HepG2 (cell line): ENCODE results near the gene IQCK. TPM values are rescaled to one million over a fixed set of nuclear protein-coding genes. Genes with fewer than 3 reads are reported as not detected.

Source experiments
- ATAC-seq: fragments of 200-7000 bp; cut with Tn5 transposase; 3 replicates; pipeline ENCODE4 v1.9.1; 2020; ENCODE audit warnings: mild to moderate bottlenecking, moderate library complexity
- BruUV-seq: library from RNA; stranded (reverse); fragments of 400-500 nt; replicated peaks from 2 replicates; lab custom pipeline; 2021; lab: Mats Ljungman, UMichigan
- CTCF ChIA-PET: fragments of 300-600 bp; formaldehyde crosslinking; extraction: SDS; loops from one replicate; lab custom pipeline; 2021; ENCODE audit warnings: low total read pairs, inconsistent platforms, low intra/inter-chr PET ratio; lab: Yijun Ruan, JAX
- POLR2A ChIA-PET: fragments of 350-600 bp; sonication (Branson Sonifier 250); formaldehyde crosslinking; loops from one replicate; lab custom pipeline; 2020; ENCODE audit warnings: antibody characterized with exemption, inconsistent platforms; lab: Yijun Ruan, JAX
- DNase-seq: peaks from one replicate; pipeline ENCODE4 v3.0.0-alpha.2; 2015; ENCODE audit warnings: low spot score
- FAIRE-seq: peaks from 3 replicates; lab custom pipeline; 2011; peaks lifted over from hg19 to GRCh38; lab: Jason Lieb, UNC
- H2AFZ ChIP-seq: one replicate; pipeline ENCODE4 v1.6.1; 2011; ENCODE audit warnings: low read length, inconsistent platforms
- H3K27ac ChIP-seq: fragments of 300-600 bp; 3 replicates; pipeline ENCODE4 v1.8.0; 2011; ENCODE audit warnings: mixed run types, mild to moderate bottlenecking, mixed read lengths, low read length, inconsistent platforms; ENCODE audit not compliant: insufficient read depth; ENCODE audit errors: extremely low read length
- H3K27me3 ChIP-seq, 2 experiments: fragments of 200-600 bp in 1 of 2; 2 replicates in 1 of 2; 3 replicates in 1 of 2; pipeline versions ENCODE4 v1.6.0 to v1.8.0; 2011; ENCODE audit warnings: low read length in 2 of 2, mild to moderate bottlenecking in 2 of 2, moderate library complexity in 2 of 2, inconsistent platforms in 1 of 2; ENCODE audit not compliant: insufficient read depth in 2 of 2, control insufficient read depth in 1 of 2
- H3K36me3 ChIP-seq, 2 experiments: fragments of 200-600 bp in 1 of 2; replicated peaks in 1 of 2; 2 replicates in 1 of 2; 3 replicates in 1 of 2; pipeline versions ENCODE4 v1.5.1 to v1.8.0; 2011; ENCODE audit warnings: low read length in 2 of 2, inconsistent platforms in 1 of 2; ENCODE audit not compliant: insufficient read depth in 2 of 2, control insufficient read depth in 1 of 2
- H3K4me1 ChIP-seq: 2 replicates; pipeline ENCODE4 v1.5.1; 2012; ENCODE audit warnings: low read length, inconsistent platforms; ENCODE audit not compliant: insufficient read depth
- H3K4me2 ChIP-seq: 2 replicates; pipeline ENCODE4 v1.6.0; 2011; ENCODE audit warnings: low read depth, low read length, inconsistent platforms
- H3K4me3 ChIP-seq, 3 experiments: fragments of 200-600 bp in 1 of 3; sonication (generic), shearing (Covaris generic) in 1 of 3; replicated peaks in 1 of 3; 2 replicates each; pipeline ENCODE4 v1.5.1; 2011 to 2016; ENCODE audit warnings: low read length in 3 of 3, inconsistent platforms in 2 of 3, low read depth in 2 of 3, mild to moderate bottlenecking in 2 of 3, control low read depth in 1 of 3, mixed read lengths in 1 of 3; ENCODE audit not compliant: insufficient read depth in 1 of 3
- H3K79me2 ChIP-seq: one replicate; pipeline ENCODE4 v1.6.1; 2011; ENCODE audit warnings: low read length, inconsistent platforms; ENCODE audit not compliant: insufficient read depth
- H3K9ac ChIP-seq: 2 replicates; pipeline ENCODE4 v1.6.0; 2011; ENCODE audit warnings: mild to moderate bottlenecking, low read depth, low read length, inconsistent platforms; ENCODE audit not compliant: insufficient read depth
- H3K9me3 ChIP-seq: 2 replicates; pipeline ENCODE4 v1.5.1; 2012; ENCODE audit warnings: mild to moderate bottlenecking, low read length
- H4K20me1 ChIP-seq: 2 replicates; pipeline ENCODE4 v1.6.0; 2011; ENCODE audit warnings: inconsistent platforms, mild to moderate bottlenecking, low read length, moderate library complexity; ENCODE audit not compliant: insufficient read depth
- ATF4 ChIP-seq, 2 experiments: fragments of 450-650 bp in 1 of 2; sonication (generic) in 1 of 2; formaldehyde crosslinking; IDR thresholded peaks; 2 replicates each; pipeline versions ENCODE4 v1.5.0 to v1.8.0; 2020 to 2022; ENCODE audit warnings: mild to moderate bottlenecking in 1 of 2, missing genetic modification reagents in 1 of 2
- ELF1 ChIP-seq: sonication (generic); formaldehyde crosslinking; IDR thresholded peaks from 2 replicates; pipeline ENCODE4 v1.4.0; 2020; ENCODE audit warnings: missing genetic modification reagents
- ESRRA ChIP-seq: sonication (generic); formaldehyde crosslinking; IDR thresholded peaks from 2 replicates; pipeline ENCODE4 v1.5.1; 2020; ENCODE audit warnings: mild to moderate bottlenecking, low read depth, missing genetic modification reagents
- NBN ChIP-seq: fragments of 450-650 bp; conservative IDR thresholded peaks from 2 replicates; pipeline ENCODE4 v1.6.1; 2017
- RORA ChIP-seq: sonication (generic); formaldehyde crosslinking; IDR thresholded peaks from 2 replicates; pipeline ENCODE4 v1.5.0; 2020; ENCODE audit warnings: mild to moderate bottlenecking, missing genetic modification reagents, moderate library complexity
- ZBTB33 ChIP-seq: sonication (generic); formaldehyde crosslinking; IDR thresholded peaks from 2 replicates; pipeline ENCODE4 v1.4.0; 2020; ENCODE audit warnings: missing genetic modification reagents
- ZNF513 ChIP-seq: sonication (generic); formaldehyde crosslinking; conservative IDR thresholded peaks from 2 replicates; pipeline ENCODE4 v1.5.0; 2020; ENCODE audit warnings: missing genetic modification reagents
- ZNF83 ChIP-seq: sonication (generic); formaldehyde crosslinking; IDR thresholded peaks from 2 replicates; pipeline ENCODE4 v1.4.0; 2020; ENCODE audit warnings: missing genetic modification reagents, mild to moderate bottlenecking, borderline replicate concordance
- ZNF891 ChIP-seq: sonication (generic); formaldehyde crosslinking; IDR thresholded peaks from 2 replicates; pipeline ENCODE4 v1.5.0; 2020; ENCODE audit warnings: mild to moderate bottlenecking, missing genetic modification reagents
- WGBS: methylation state at CpG from one replicate; pipeline ENCODE4 v1.1.6; 2017; ENCODE audit warnings: low lambda C conversion rate; 5-methylcytosine and 5-hydroxymethylcytosine counted together
- in situ Hi-C: cut with HindIII; loops from 2 replicates; pipeline ENCODE4 v1.10.0; 2017; ENCODE audit warnings: low pct_unique_long_range_greater_than_20kb; ENCODE audit not compliant: extremely low pct_ligation_motif_present
- intact Hi-C: fragments of 100-400 bp; cut with micrococcal nuclease; formaldehyde crosslinking; loops from one replicate; pipeline ENCODE4 v1.10.0; 2022; ENCODE audit not compliant: unreplicated experiment
- polyA plus RNA-seq, 8 experiments: library from polyadenylated mRNA; depleted of rRNA in 3 of 8; stranded (reverse) in 7 of 8; unstranded in 1 of 8; fragments of >200 nt; fragmentation: Illumina TruSeq in 4 of 8; extraction: Trizol in 4 of 8; gene quantifications; 2 replicates each; pipeline versions ENCODE4 v1.2.1 to v1.2.3, GENCODE V29; 2011 to 2016; ENCODE audit warnings: low read depth in 4 of 8, missing spikeins in 1 of 8, mixed read lengths in 1 of 8; ENCODE audit not compliant: insufficient read depth in 1 of 8
- total RNA-seq, 5 experiments: library from RNA; depleted of rRNA; stranded (reverse); fragments of >200 nt; fragmentation: Illumina TruSeq; extraction: Trizol; gene quantifications; 2 replicates each; pipeline ENCODE4 v1.2.3, GENCODE V29; 2016; ENCODE audit warnings: low read depth in 1 of 5
- TF ChIP-seq, protein P1 (sequence below): sonication (generic); formaldehyde crosslinking; IDR thresholded peaks from 2 replicates; pipeline ENCODE4 v1.5.0; 2020; ENCODE audit warnings: mild to moderate bottlenecking, missing genetic modification reagents

Gene IQCK
- total and polyA plus RNA-seq, 2 of the 13 experiments (the other 11 are each of a cell fraction or from before 2014, with no cell fraction given), result 5.1 to 7.3 TPM

DNA sequence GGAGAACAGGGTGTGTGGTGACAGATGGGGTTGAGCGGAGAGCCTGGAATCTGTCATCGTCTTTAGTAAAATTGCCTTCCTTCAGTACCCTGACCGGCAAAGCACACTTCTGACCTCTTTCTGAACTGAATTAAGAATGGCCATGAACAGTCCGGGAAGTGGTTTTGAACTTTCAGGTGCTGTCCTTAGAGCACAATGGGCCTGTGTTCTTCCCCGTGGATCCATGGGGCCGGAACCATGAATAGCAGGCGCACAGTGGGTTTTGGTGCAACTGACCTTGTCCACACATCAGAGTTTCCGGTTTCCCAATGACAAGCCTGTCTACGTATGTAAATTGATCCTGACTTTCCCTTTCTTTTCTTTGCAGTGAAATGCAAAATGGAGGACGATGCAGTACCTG lies 138.0 kb downstream of the IQCK start:
- Histone ChIP-seq H2AFZ (no peak overlapping the region), H3K36me3 (no peaks in the 10 kb centered on the region), H4K20me1 (no peaks in the 10 kb centered on the region), H3K4me2 (no peak overlapping the region), H3K9ac (no peak overlapping the region), H3K27ac (no peak overlapping the region), H3K79me2 (no peaks in the 10 kb centered on the region), H3K9me3 (no peaks in the 10 kb centered on the region), H3K27me3 (no peaks in the 10 kb centered on the region), H3K4me1 (no peaks in the 10 kb centered on the region), H3K4me3 (no peak overlapping the region)
- BruUV-seq, result no TSS peak
- ATAC-seq, result no peak
- no peak for DNase-seq
- ChIA-PET CTCF (no interaction called here), POLR2A (no interaction called here)
- TF ChIP-seq, protein P1, sequence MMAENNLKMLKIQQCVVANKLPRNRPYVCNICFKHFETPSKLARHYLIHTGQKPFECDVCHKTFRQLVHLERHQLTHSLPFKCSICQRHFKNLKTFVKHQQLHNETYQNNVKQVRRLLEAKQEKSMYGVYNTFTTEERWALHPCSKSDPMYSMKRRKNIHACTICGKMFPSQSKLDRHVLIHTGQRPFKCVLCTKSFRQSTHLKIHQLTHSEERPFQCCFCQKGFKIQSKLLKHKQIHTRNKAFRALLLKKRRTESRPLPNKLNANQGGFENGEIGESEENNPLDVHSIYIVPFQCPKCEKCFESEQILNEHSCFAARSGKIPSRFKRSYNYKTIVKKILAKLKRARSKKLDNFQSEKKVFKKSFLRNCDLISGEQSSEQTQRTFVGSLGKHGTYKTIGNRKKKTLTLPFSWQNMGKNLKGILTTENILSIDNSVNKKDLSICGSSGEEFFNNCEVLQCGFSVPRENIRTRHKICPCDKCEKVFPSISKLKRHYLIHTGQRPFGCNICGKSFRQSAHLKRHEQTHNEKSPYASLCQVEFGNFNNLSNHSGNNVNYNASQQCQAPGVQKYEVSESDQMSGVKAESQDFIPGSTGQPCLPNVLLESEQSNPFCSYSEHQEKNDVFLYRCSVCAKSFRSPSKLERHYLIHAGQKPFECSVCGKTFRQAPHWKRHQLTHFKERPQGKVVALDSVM (CRISPR knock-in tag), result no peak
- TF ChIP-seq ZNF83 (CRISPR knock-in tag), result no peak
- no peak for TF ChIP-seq ZBTB33 (CRISPR knock-in tag)
- no peak for TF ChIP-seq ATF4 (CRISPR knock-in tag; IDR thresholded peaks at IDR 0.05)
- no peak for TF ChIP-seq ZNF891 (CRISPR knock-in tag)
- no peak for TF ChIP-seq NBN
- no peak for TF ChIP-seq ZNF513 (CRISPR knock-in tag)
- TF ChIP-seq ELF1 (CRISPR knock-in tag), result no peak
- TF ChIP-seq RORA (CRISPR knock-in tag), result no peak
- TF ChIP-seq ESRRA (CRISPR knock-in tag), result no peak
- in situ Hi-C loops (no loop called here), intact Hi-C loops (no loop called here)
- FAIRE-seq, result no peak
- WGBS, result 77% methylated on average over 10 of the region's 10 CpGs
